Brain microvascular endothelial cell (primary cell): ENCODE measurements around the gene MROH7.

Experiments used
- DNase-seq: peaks from one replicate; pipeline ENCODE4 v3.0.0-alpha.2; 2020
- H3K27ac ChIP-seq: fragments of 250-450 bp; sonication (Bioruptor Pico); 2 replicates; pipeline ENCODE4 v1.5.1; 2020; ENCODE audit warnings: mild to moderate bottlenecking, moderate library complexity
- H3K27me3 ChIP-seq: fragments of 250-450 bp; sonication (Bioruptor Pico); replicated peaks from 2 replicates; pipeline ENCODE4 v1.5.1; 2020; ENCODE audit warnings: mild to moderate bottlenecking
- H3K36me3 ChIP-seq: fragments of 250-450 bp; sonication (Bioruptor Pico); replicated peaks from 2 replicates; pipeline ENCODE4 v1.5.1; 2020; ENCODE audit warnings: mild to moderate bottlenecking
- H3K4me3 ChIP-seq: 2 replicates; pipeline ENCODE4 v1.5.1; 2011; ENCODE audit warnings: low read depth, mild to moderate bottlenecking, control low read depth, low read length, moderate library complexity
- in situ Hi-C: cut with HindIII; loops from 2 replicates; pipeline ENCODE4 v1.10.0; 2017; ENCODE audit warnings: low sequenced_read_pairs, low pct_ligation_motif_present
- TF ChIP-seq, protein P1 (sequence below): IDR thresholded peaks from 2 replicates; pipeline ENCODE4 v1.5.1; 2011; ENCODE audit warnings: low read depth, mild to moderate bottlenecking, moderate library complexity, low read length, control low read depth, inconsistent platforms; ENCODE audit errors: missing control alignments

The MROH7 gene

DNA sequence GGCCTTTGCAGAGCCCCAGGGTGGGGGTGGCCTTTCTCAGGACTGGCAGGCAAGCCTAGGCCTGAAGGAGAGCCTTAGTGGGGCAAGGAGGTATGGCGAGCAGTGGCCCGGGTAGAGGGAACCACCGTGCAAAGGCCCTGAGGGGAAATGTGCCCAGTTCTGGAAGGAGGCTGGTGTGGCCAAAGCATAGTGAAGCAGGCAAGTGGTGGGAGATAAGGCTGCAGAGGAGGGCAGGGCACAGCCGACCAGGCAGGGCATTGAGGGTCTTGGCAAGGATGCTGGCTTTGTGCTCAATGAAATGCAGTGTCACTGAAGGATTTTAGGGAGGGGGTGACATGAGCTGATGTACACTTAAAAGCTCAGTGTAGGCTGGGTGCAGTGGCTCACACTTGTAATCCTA lies 22.8 kb downstream of the MROH7 start:
- in situ Hi-C loops = no loop called here
- Histone ChIP-seq H3K27ac (no peak overlapping the region), H3K27me3 (no peaks in the 10 kb centered on the region), H3K36me3 (no peaks in the 10 kb centered on the region), H3K4me3 (no peak overlapping the region)
- DNase-seq = no peak
- TF ChIP-seq, protein P1, sequence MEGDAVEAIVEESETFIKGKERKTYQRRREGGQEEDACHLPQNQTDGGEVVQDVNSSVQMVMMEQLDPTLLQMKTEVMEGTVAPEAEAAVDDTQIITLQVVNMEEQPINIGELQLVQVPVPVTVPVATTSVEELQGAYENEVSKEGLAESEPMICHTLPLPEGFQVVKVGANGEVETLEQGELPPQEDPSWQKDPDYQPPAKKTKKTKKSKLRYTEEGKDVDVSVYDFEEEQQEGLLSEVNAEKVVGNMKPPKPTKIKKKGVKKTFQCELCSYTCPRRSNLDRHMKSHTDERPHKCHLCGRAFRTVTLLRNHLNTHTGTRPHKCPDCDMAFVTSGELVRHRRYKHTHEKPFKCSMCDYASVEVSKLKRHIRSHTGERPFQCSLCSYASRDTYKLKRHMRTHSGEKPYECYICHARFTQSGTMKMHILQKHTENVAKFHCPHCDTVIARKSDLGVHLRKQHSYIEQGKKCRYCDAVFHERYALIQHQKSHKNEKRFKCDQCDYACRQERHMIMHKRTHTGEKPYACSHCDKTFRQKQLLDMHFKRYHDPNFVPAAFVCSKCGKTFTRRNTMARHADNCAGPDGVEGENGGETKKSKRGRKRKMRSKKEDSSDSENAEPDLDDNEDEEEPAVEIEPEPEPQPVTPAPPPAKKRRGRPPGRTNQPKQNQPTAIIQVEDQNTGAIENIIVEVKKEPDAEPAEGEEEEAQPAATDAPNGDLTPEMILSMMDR = no peak

DNA sequence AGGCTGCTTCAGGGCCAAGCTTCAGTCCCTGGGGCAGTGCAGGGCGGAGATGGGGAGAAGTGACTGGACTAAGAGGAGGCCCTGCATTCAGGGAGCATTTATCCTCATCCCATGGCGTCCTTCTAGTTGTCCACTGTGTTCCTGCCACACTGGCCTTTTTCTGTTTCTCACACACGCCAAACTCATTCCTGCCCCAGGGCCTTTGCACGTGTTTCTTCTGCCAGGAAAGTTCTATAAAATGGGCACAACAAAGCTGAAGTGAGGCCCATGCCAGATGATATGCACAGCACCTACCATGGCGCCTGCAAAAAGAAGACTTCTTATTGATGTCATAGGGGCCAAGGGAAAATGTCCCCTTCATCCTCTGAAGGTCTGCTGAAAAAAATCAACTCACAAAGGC lies 24.3 kb downstream of the MROH7 start:
- Histone ChIP-seq H3K27ac (no peak overlapping the region), H3K36me3 (no peaks in the 10 kb centered on the region), H3K4me3 (no peak overlapping the region), H3K27me3 (no peaks in the 10 kb centered on the region)
- no peak for DNase-seq
- in situ Hi-C loops = no loop called here
- TF ChIP-seq, protein P1 = no peak

DNA sequence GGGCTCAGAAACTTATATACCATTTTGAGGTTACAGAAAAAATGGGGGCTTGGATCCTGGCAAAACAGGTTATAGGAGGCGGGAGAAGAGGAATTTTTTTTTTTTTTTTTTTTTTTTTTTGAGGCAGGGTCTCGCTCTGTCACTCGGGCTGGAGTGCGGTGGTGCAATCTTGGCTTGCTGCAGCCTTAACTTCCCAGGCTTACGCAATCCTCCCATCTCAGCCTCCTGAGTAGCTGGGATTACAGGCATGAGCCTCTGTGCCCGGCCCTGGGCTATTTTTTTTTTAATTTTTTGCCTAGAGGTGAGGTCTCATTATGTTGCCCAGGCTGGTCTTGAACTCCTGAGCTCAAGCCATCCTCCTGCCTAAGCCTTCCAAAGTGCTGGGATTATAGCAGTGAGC lies 24.7 kb downstream of the MROH7 start:
- DNase-seq = no peak
- Histone ChIP-seq H3K27ac (no peak overlapping the region), H3K4me3 (no peak overlapping the region), H3K27me3 (no peaks in the 10 kb centered on the region), H3K36me3 (no peaks in the 10 kb centered on the region)
- in situ Hi-C loops = no loop called here
- TF ChIP-seq, protein P1 = no peak

DNA sequence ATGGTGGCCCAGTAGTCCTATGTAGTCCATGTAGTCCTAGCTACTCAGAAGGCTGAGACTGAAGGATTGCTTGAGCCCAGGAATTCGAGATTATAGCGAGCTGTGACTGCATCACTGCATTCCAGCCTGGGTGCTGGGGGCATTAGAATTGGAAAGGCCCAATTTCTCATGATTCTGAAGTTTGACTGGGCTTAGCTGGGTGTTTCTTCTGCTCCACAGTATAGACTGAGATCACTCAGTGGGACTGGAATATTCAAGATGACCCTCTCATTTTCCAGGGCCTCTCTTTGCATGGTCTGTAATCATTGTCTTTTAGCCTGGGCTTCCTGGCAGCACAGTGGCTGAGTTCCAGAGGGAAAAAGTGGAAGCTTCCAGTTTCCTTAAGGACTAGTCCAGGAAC lies 26.2 kb downstream of the MROH7 start:
- DNase-seq = no peak
- no peaks in the 10 kb centered on the region for H3K27me3 ChIP-seq
- H3K36me3 ChIP-seq = no peaks in the 10 kb centered on the region
- no peak overlapping the region for H3K4me3 ChIP-seq
- in situ Hi-C loops = no loop called here
- TF ChIP-seq, protein P1 = no peak
- no peak overlapping the region for H3K27ac ChIP-seq

DNA sequence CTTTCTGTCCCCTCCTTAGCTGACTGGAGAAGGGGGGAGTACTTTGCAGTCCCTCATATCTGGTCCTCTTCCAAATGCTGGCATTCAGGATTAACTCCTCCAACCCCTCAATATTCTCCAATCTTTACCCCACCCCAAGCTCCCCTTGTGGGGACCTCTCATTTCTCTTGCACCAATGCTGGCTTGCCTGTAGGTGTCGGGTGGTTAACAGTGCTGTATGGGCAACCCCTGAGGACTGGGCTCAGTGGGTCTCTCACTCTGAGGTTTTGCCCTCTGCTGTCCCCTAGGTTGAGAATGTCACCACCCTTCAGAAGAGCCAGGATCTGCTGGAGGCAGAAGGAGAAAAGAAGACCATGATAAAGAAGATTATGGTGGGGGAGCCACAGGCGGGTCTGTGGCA lies 27.0 kb downstream of the MROH7 start:
- Histone ChIP-seq H3K27ac (no peak overlapping the region), H3K4me3 (no peak overlapping the region), H3K36me3 (no peaks in the 10 kb centered on the region), H3K27me3 (no peaks in the 10 kb centered on the region)
- DNase-seq = no peak
- TF ChIP-seq, protein P1 = no peak
- in situ Hi-C loops = no loop called here

DNA sequence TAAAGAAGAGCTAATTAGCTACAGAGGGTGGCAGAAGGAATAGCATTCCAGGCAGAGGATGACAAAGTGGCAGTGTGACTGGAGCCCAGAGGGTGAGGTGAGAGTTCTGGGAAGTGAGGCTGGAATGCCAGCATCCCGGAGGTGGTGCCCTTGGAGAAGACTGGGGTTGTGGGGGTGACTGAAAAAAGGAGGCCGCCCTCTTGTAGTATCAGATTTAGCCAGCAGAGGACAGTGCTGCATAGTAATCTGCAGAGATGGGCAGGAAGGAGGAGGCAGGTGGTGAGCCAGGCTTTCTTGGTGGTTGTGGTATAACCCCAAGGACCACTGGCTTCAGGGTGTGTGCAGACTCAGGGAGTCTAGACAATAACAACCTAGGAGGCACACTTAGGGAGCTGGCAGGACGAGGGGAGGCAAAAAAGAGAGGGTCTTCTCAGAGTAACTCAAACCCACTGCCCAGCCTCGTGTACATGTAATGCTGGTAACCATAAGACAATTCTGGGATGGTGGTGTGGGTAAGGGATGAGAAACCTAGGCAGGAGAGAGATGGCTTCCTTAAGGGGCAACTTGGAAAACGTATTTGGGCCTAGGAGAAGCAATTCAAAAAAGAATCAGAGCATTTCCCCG lies 30.5 kb downstream of the MROH7 start:
- DNase-seq = peak; percentile 54
- in situ Hi-C loops = no loop called here
- Histone ChIP-seq H3K4me3 (no peak overlapping the region), H3K27me3 (no peaks in the 10 kb centered on the region), H3K27ac (no peak overlapping the region), H3K36me3 (no peaks in the 10 kb centered on the region)
- TF ChIP-seq, protein P1 = peak; percentile 93
